GM23338 (cell line): ENCODE data around the gene UGT1A10.

Source experiments
- CTCF ChIP-seq, 2 experiments: fragments of 200-600 bp in 1 of 2; sonication (generic) in 1 of 2; conservative IDR thresholded peaks; 2 replicates each; pipeline versions ENCODE4 v1.5.1 to v1.6.1; 2016 to 2017; ENCODE audit warnings: antibody characterized with exemption in 2 of 2, low read depth in 2 of 2, mild to moderate bottlenecking in 2 of 2, moderate library complexity in 1 of 2
- EZH2phosphoT487 ChIP-seq: fragments of 200-600 bp; sonication (generic); IDR thresholded peaks from one replicate; pipeline ENCODE4 v1.8.1; 2018; ENCODE audit warnings: antibody characterized with exemption; ENCODE audit not compliant: unreplicated experiment
- JUNB ChIP-seq: IDR thresholded peaks from one replicate; pipeline ENCODE4 v1.6.1; 2016; ENCODE audit warnings: antibody characterized with exemption; ENCODE audit not compliant: unreplicated experiment

GRCh38 chr2:233651430-233651829, 15.2 kb downstream of the UGT1A10 start:
- no peak for TF ChIP-seq JUNB
- TF ChIP-seq EZH2phosphoT487, result no peak
- no peak for TF ChIP-seq CTCF (conservative IDR thresholded peaks at IDR 0.05; ENCODE audit: low read depth in 2 of 2)
